H1 (cell line): ENCODE results near the gene CCDC137. TPM values are rescaled to one million over a fixed set of nuclear protein-coding genes. Genes with fewer than 3 reads are reported as not detected.

Source experiments
- CTCF ChIA-PET: fragments of 300-600 bp; sonication (Branson Sonifier 250); formaldehyde crosslinking; loops from one replicate; lab custom pipeline; 2021; ENCODE audit not compliant: partially characterized antibody; lab: Charles Lee
- POLR2A ChIA-PET: fragments of 300-600 bp; sonication (Branson Sonifier 250); formaldehyde crosslinking; loops from one replicate; lab custom pipeline; 2021; ENCODE audit warnings: inconsistent platforms; ENCODE audit not compliant: partially characterized antibody; lab: Charles Lee
- DNase-seq, 2 experiments: peaks; one replicate each; pipeline versions ENCODE4 v3.0.0 to v3.0.0-alpha.2; 2010 to 2022; ENCODE audit warnings: low spot score in 2 of 2, low read depth in 1 of 2, mixed read lengths in 1 of 2
- FAIRE-seq: peaks from 2 replicates; lab custom pipeline; 2011; peaks lifted over from hg19 to GRCh38; lab: Jason Lieb, UNC
- H2AFZ ChIP-seq: 2 replicates; pipeline ENCODE4 v1.8.1; 2012; ENCODE audit warnings: low read length, inconsistent platforms
- H2AK5ac ChIP-seq: 2 replicates; pipeline ENCODE4 v1.6.1; 2013; ENCODE audit warnings: low read depth, low read length
- H2BK120ac ChIP-seq: replicated peaks from 2 replicates; pipeline ENCODE3; 2013; ENCODE audit warnings: low read depth, low read length, inconsistent platforms
- H2BK12ac ChIP-seq: 2 replicates; pipeline ENCODE4 v1.6.1; 2013; ENCODE audit warnings: low read depth, low read length
- H2BK15ac ChIP-seq: 2 replicates; pipeline ENCODE4 v1.6.1; 2013; ENCODE audit warnings: low read length
- H2BK20ac ChIP-seq: 2 replicates; pipeline ENCODE4 v1.6.1; 2013; ENCODE audit warnings: low read length
- H2BK5ac ChIP-seq: 2 replicates; pipeline ENCODE4 v1.6.1; 2013; ENCODE audit warnings: low read depth, low read length
- H3K14ac ChIP-seq: 2 replicates; pipeline ENCODE4 v1.6.1; 2013; ENCODE audit warnings: inconsistent platforms; ENCODE audit not compliant: insufficient read length
- H3K18ac ChIP-seq: 2 replicates; pipeline ENCODE4 v1.6.1; 2013; ENCODE audit warnings: low read length; ENCODE audit errors: extremely low read depth
- H3K23ac ChIP-seq: 2 replicates; pipeline ENCODE4 v1.6.1; 2013; ENCODE audit warnings: inconsistent platforms; ENCODE audit not compliant: insufficient read length
- H3K23me2 ChIP-seq: 2 replicates; pipeline ENCODE4 v1.6.1; 2013; ENCODE audit warnings: low read depth, low read length
- H3K27ac ChIP-seq: 2 replicates; pipeline ENCODE4 v1.6.1; 2011; ENCODE audit warnings: low read depth, low read length, inconsistent platforms
- H3K27me3 ChIP-seq, 4 experiments: replicated peaks in 1 of 4; 1 replicate in 1 of 4; 2 replicates in 3 of 4; pipeline versions ENCODE4 v1.6.1 to v1.8.1; 2011 to 2013; ENCODE audit warnings: low read length in 3 of 4, mild to moderate bottlenecking in 3 of 4, inconsistent platforms in 2 of 4, mixed read lengths in 2 of 4, moderate library complexity in 1 of 4; ENCODE audit not compliant: control insufficient read depth in 3 of 4, insufficient read depth in 3 of 4; ENCODE audit errors: extremely low read depth in 1 of 4
- H3K36me3 ChIP-seq, 4 experiments: 2 replicates each; pipeline versions ENCODE4 v1.6.1 to v1.8.1; 2011 to 2013; ENCODE audit warnings: mild to moderate bottlenecking in 4 of 4, low read length in 3 of 4, moderate library complexity in 2 of 4, control low read depth in 1 of 4, inconsistent platforms in 1 of 4; ENCODE audit not compliant: insufficient read depth in 4 of 4, control insufficient read depth in 2 of 4
- H3K4ac ChIP-seq: replicated peaks from 2 replicates; pipeline ENCODE3; 2013; ENCODE audit warnings: low read length, low read depth, mixed read lengths, inconsistent platforms; ENCODE audit not compliant: insufficient read length
- H3K4me1 ChIP-seq, 4 experiments: replicated peaks in 1 of 4; 1 replicate in 1 of 4; 2 replicates in 3 of 4; pipeline versions ENCODE4 v1.6.1 to v1.8.1; 2011 to 2013; ENCODE audit warnings: low read length in 3 of 4, inconsistent platforms in 2 of 4, mixed read lengths in 1 of 4; ENCODE audit not compliant: insufficient read depth in 4 of 4, control insufficient read depth in 3 of 4
- H3K4me2 ChIP-seq, 2 experiments: 2 replicates each; pipeline versions ENCODE4 v1.6.1 to v1.8.1; 2011 to 2013; ENCODE audit warnings: low read depth in 2 of 2, low read length in 2 of 2, control low read depth in 1 of 2, inconsistent platforms in 1 of 2, mild to moderate bottlenecking in 1 of 2; ENCODE audit not compliant: insufficient read depth in 1 of 2
- H3K4me3 ChIP-seq, 4 experiments: fragments of 200-600, 300-600 bp in 1 of 4; sonication (generic), shearing (Covaris generic), sonication (Bioruptor Twin) in 1 of 4; 2 replicates each; pipeline versions ENCODE4 v1.5.1 to v1.8.1; 2011 to 2016; ENCODE audit warnings: low read length in 4 of 4, low read depth in 3 of 4, control low read depth in 2 of 4, inconsistent platforms in 2 of 4, mild to moderate bottlenecking in 2 of 4, mixed read lengths in 1 of 4, moderate library complexity in 1 of 4; ENCODE audit not compliant: insufficient read depth in 2 of 4; ENCODE audit errors: extremely low read depth in 1 of 4
- H3K56ac ChIP-seq: replicated peaks from 2 replicates; pipeline ENCODE3; 2013; ENCODE audit warnings: low read depth, mild to moderate bottlenecking, mixed read lengths, low read length, inconsistent platforms; ENCODE audit not compliant: insufficient read length
- H3K79me1 ChIP-seq: 2 replicates; pipeline ENCODE4 v1.6.1; 2013; ENCODE audit warnings: low read depth, low read length, control low read depth
- H3K79me2 ChIP-seq, 2 experiments: 2 replicates each; pipeline versions ENCODE4 v1.6.1 to v1.8.1; 2012 to 2013; ENCODE audit warnings: low read length in 2 of 2, mild to moderate bottlenecking in 2 of 2, inconsistent platforms in 1 of 2; ENCODE audit not compliant: insufficient read depth in 2 of 2, control insufficient read depth in 1 of 2
- H3K9ac ChIP-seq, 4 experiments: replicated peaks in 1 of 4; 1 replicate in 1 of 4; 2 replicates in 3 of 4; pipeline versions ENCODE4 v1.6.1 to v1.8.1; 2011 to 2013; ENCODE audit warnings: low read depth in 3 of 4, low read length in 3 of 4, control low read depth in 2 of 4, mild to moderate bottlenecking in 2 of 4, moderate library complexity in 2 of 4, inconsistent platforms in 1 of 4; ENCODE audit errors: extremely low read depth in 1 of 4
- H3K9me3 ChIP-seq, 2 experiments: 2 replicates each; pipeline versions ENCODE4 v1.6.1 to v1.8.1; 2012 to 2013; ENCODE audit warnings: mild to moderate bottlenecking in 2 of 2, moderate library complexity in 2 of 2, control low read depth in 1 of 2, inconsistent platforms in 1 of 2, low read depth in 1 of 2, low read length in 1 of 2, mixed read lengths in 1 of 2; ENCODE audit not compliant: insufficient read depth in 2 of 2
- H4K20me1 ChIP-seq, 2 experiments: replicated peaks in 1 of 2; 2 replicates each; pipeline versions ENCODE3 to v1.8.1; 2011 to 2013; ENCODE audit warnings: inconsistent platforms in 2 of 2, low read length in 2 of 2, mild to moderate bottlenecking in 1 of 2; ENCODE audit not compliant: insufficient read depth in 2 of 2, control insufficient read depth in 1 of 2
- H4K5ac ChIP-seq: 2 replicates; pipeline ENCODE4 v1.6.1; 2013; ENCODE audit warnings: low read length, low read depth, mixed read lengths, inconsistent platforms; ENCODE audit not compliant: insufficient read length
- H4K8ac ChIP-seq: 2 replicates; pipeline ENCODE4 v1.8.0; 2013; ENCODE audit warnings: mild to moderate bottlenecking, moderate library complexity, low read length, inconsistent platforms; ENCODE audit not compliant: insufficient read depth; ENCODE audit errors: extremely low read depth
- H4K91ac ChIP-seq: replicated peaks from 2 replicates; pipeline ENCODE3; 2013; ENCODE audit warnings: low read length, mixed read lengths, inconsistent platforms; ENCODE audit not compliant: insufficient read length
- CHD2 ChIP-seq: IDR thresholded peaks from 2 replicates; pipeline ENCODE4 v1.6.1; 2012; ENCODE audit warnings: low read length, improper control_type of control experiment
- JUN ChIP-seq: IDR thresholded peaks from 2 replicates; pipeline ENCODE4 v1.6.1; 2011; ENCODE audit warnings: low read depth, mild to moderate bottlenecking, improper control_type of control experiment, low read length
- KDM1A ChIP-seq: fragments of 200-600, 300-600 bp; sonication (generic); IDR thresholded peaks from 2 replicates; pipeline ENCODE4 v1.7.1; 2016; ENCODE audit warnings: mild to moderate bottlenecking, low read length, borderline replicate concordance
- POLR2A ChIP-seq, 2 experiments: IDR thresholded peaks; 1 replicate in 1 of 2; 2 replicates in 1 of 2; pipeline ENCODE4 v1.6.1; 2011; ENCODE audit warnings: low read depth in 2 of 2, low read length in 2 of 2, mild to moderate bottlenecking in 2 of 2; ENCODE audit errors: control extremely low read depth in 1 of 2
- POLR2AphosphoS5 ChIP-seq: IDR thresholded peaks from 2 replicates; pipeline ENCODE4 v1.6.1; 2011; ENCODE audit warnings: low read depth, low read length
- SP1 ChIP-seq: IDR thresholded peaks from 2 replicates; pipeline ENCODE4 v1.6.1; 2011; ENCODE audit warnings: low read depth, low read length
- SUZ12 ChIP-seq: fragments of 200-600 bp; sonication (generic); IDR thresholded peaks from 2 replicates; pipeline ENCODE4 v1.6.1; 2012; ENCODE audit warnings: mild to moderate bottlenecking, inconsistent platforms, low read length, moderate library complexity, mixed read lengths
- TAF7 ChIP-seq: optimal IDR thresholded peaks from 2 replicates; pipeline ENCODE3; 2011; ENCODE audit warnings: low read depth, mild to moderate bottlenecking, inconsistent platforms, low read length, moderate library complexity, borderline replicate concordance
- TEAD4 ChIP-seq: IDR thresholded peaks from 2 replicates; pipeline ENCODE4 v1.6.1; 2012; ENCODE audit warnings: low read depth, low read length, inconsistent platforms, mixed read lengths
- WGBS, 2 experiments: shearing (Covaris generic) in 1 of 2; methylation state at CpG; one replicate each; pipeline versions ENCODE4 v1.1.6 to v1.1.7; 2013 to 2015; ENCODE audit warnings: low lambda C conversion rate in 2 of 2, mixed read lengths in 2 of 2, inconsistent platforms in 1 of 2, low coverage in 1 of 2, missing lambda C conversion rate in 1 of 2; ENCODE audit not compliant: insufficient replicate concordance in 2 of 2, insufficient coverage in 1 of 2, insufficient read length in 1 of 2; ENCODE audit errors: extremely low coverage in 1 of 2, missing lambda C conversion rate in 1 of 2; 5-methylcytosine and 5-hydroxymethylcytosine counted together
- polyA plus RNA-seq, 7 experiments: library from polyadenylated mRNA; depleted of rRNA in 3 of 7; stranded (reverse) in 5 of 7; unstranded in 2 of 7; fragments of >200 nt in 5 of 7; fragments of 200-250 nt in 2 of 7; gene quantifications; 1 replicate in 5 of 7; 2 replicates in 1 of 7; 4 replicates in 1 of 7; pipeline versions ENCODE4 v1.2.1 to v1.2.3, GENCODE V29; 2011 to 2013; ENCODE audit warnings: missing spikeins in 2 of 7, mixed read lengths in 2 of 7
- total RNA-seq: library from RNA; stranded (reverse); fragmentation: NEBNext Ultra II Directional; extraction: Animal tissue kit (Norgen Biotek cat#: 25700); gene quantifications from 2 replicates; pipeline ENCODE4 v1.2.1, GENCODE V29; 2021

Gene CCDC137
- total and polyA plus RNA-seq, 2 of the 8 experiments (the other 6 are each of a cell fraction or from before 2014, with no cell fraction given): 17.6 to 38.6 TPM

GRCh38 chr17:81707725-81708646 lies 41.4 kb downstream of the CCDC137 start:
- H4K20me1 ChIP-seq: peaks cover 4 to 8% of the 10 kb centered on the region in 2 experiments
- TF ChIP-seq TEAD4: no peak
- no peak for TF ChIP-seq CHD2
- no peak; a peak in 1 of 3 replicates for TF ChIP-seq POLR2A (IDR thresholded peaks at IDR 0.05; ENCODE audit: control extremely low read depth in 1 of 2, low read depth in 2 of 2, low read length in 2 of 2)
- TF ChIP-seq SUZ12: no peak
- TF ChIP-seq KDM1A: no peak
- no peak for TF ChIP-seq TAF7
- TF ChIP-seq POLR2AphosphoS5: 0 out of 2 replicates have a peak, but pooled peaks have one; percentile 3
- TF ChIP-seq JUN: no peak
- no peak for TF ChIP-seq SP1
- TF ChIP-seq, all 59 proteins: peak for 1
- Histone ChIP-seq H3K36me3 (peaks cover 20 to 28% (median 24%) of the 10 kb centered on the region in 4 experiments), H2AFZ (no peak overlapping the region), H3K18ac (no peak overlapping the region), H3K56ac (no peak overlapping the region), H2BK12ac (no peak overlapping the region), H3K4ac (no peak overlapping the region), H2AK5ac (no peak overlapping the region), H3K4me3 (no peak overlapping the region), H3K14ac (no peak overlapping the region), H3K9me3 (no peaks in the 10 kb centered on the region), H3K79me1 (peaks cover 12% of the 10 kb centered on the region), H2BK15ac (no peak overlapping the region), H4K91ac (no peak overlapping the region), H3K23me2 (peaks cover 20% of the 10 kb centered on the region), H3K9ac (no peak overlapping the region), H2BK20ac (no peak overlapping the region), H3K79me2 (peaks cover 9 to 25% of the 10 kb centered on the region in 2 experiments; a peak in 3 of 4 replicates), H3K27ac (no peak overlapping the region), H2BK120ac (no peak overlapping the region), H4K5ac (no peak overlapping the region), H4K8ac (no peak overlapping the region; the same call in 1 of the 2 replicates), H3K4me2 (no peak overlapping the region), H2BK5ac (no peak overlapping the region), H3K27me3 (no peaks in the 10 kb centered on the region; a peak in 2 of 7 replicates), H3K4me1 (peaks cover 0 to 22% (median 18%) of the 10 kb centered on the region in 4 experiments; a peak in 5 of 7 replicates), H3K23ac (no peak overlapping the region)
- ChIA-PET POLR2A (interaction anchor here (1.1 to 17.2 kb wide), 13 partner anchors 15 to 250 kb away, joined by 3 to 436 read pairs (median 3); partner anchors contain the start of genes ARL16, FAAP100, HGS and MCRIP1), CTCF (interaction anchor here (1.0 to 1.9 kb wide), 5 partner anchors 12 to 161 kb away, joined by 3 to 8 read pairs (median 5); no protein-coding TSS in a partner anchor)
- 94% methylated on average over 24 of the region's 25 CpGs; no CpG with 5 or more reads in 1 of the 2 experiments for WGBS, 2 experiments
- no peak for DNase-seq
- no peak for FAIRE-seq
